SK-N-SH treated with all-trans-retinoic acid at 6 μM for 48 hours (cell line): ENCODE data around the gene SPEN.

Experiments
- ATAC-seq: fragments of 200-7000 bp; cut with Tn5 transposase; 3 replicates; pipeline ENCODE4 v1.9.1; 2020; ENCODE audit warnings: mild to moderate bottlenecking, moderate library complexity
- ARNTL ChIP-seq: fragments of 450-650 bp; formaldehyde crosslinking; IDR thresholded peaks from 2 replicates; pipeline ENCODE4 v1.5.0; 2020; ENCODE audit warnings: low read depth, mild to moderate bottlenecking, moderate library complexity, borderline replicate concordance
- BACH2 ChIP-seq: fragments of 250-450 bp; sonication (Bioruptor Pico); IDR thresholded peaks from 2 replicates; pipeline ENCODE4 v1.9.0; 2021; ENCODE audit warnings: mild to moderate bottlenecking, borderline replicate concordance
- CREB5 ChIP-seq: fragments of 250-450 bp; sonication (Bioruptor Pico); IDR thresholded peaks from 2 replicates; pipeline ENCODE4 v1.5.1; 2020; ENCODE audit warnings: low read depth, mild to moderate bottlenecking, moderate library complexity
- CSDC2 ChIP-seq: fragments of 250-450 bp; sonication (Bioruptor Pico); IDR thresholded peaks from 2 replicates; pipeline ENCODE4 v1.5.0; 2020; ENCODE audit warnings: mild to moderate bottlenecking, moderate library complexity
- CSRNP3 ChIP-seq: fragments of 250-450 bp; sonication (Bioruptor Pico); IDR thresholded peaks from 2 replicates; pipeline ENCODE4 v1.5.1; 2021; ENCODE audit warnings: mild to moderate bottlenecking, moderate library complexity
- ESRRG ChIP-seq: fragments of 250-450 bp; sonication (Bioruptor Pico); IDR thresholded peaks from 2 replicates; pipeline ENCODE4 v1.6.1; 2021; ENCODE audit warnings: mild to moderate bottlenecking
- OSR1 ChIP-seq: fragments of 250-450 bp; sonication (Bioruptor Pico); IDR thresholded peaks from 2 replicates; pipeline ENCODE4 v1.8.0; 2022; ENCODE audit warnings: moderate library complexity, mild to moderate bottlenecking, inconsistent platforms
- PATZ1 ChIP-seq: fragments of 250-450 bp; sonication (Bioruptor Pico); IDR thresholded peaks from 2 replicates; pipeline ENCODE4 v1.8.0; 2020; ENCODE audit warnings: mild to moderate bottlenecking, moderate library complexity, borderline replicate concordance
- POU6F1 ChIP-seq: fragments of 250-450 bp; sonication (Bioruptor Pico); IDR thresholded peaks from 2 replicates; pipeline ENCODE4 v1.8.0; 2021; ENCODE audit warnings: low read depth, mild to moderate bottlenecking, moderate library complexity, borderline replicate concordance
- PPARA ChIP-seq: fragments of 250-450 bp; sonication (Bioruptor Pico); IDR thresholded peaks from 2 replicates; pipeline ENCODE4 v1.5.0; 2020; ENCODE audit warnings: mild to moderate bottlenecking, borderline replicate concordance
- TCF4 ChIP-seq: fragments of 250-450 bp; sonication (Bioruptor Pico); IDR thresholded peaks from 2 replicates; pipeline ENCODE4 v1.8.0; 2021; ENCODE audit warnings: mild to moderate bottlenecking, moderate library complexity, borderline replicate concordance
- TOX ChIP-seq: fragments of 250-450 bp; sonication (Bioruptor Pico); IDR thresholded peaks from 2 replicates; pipeline ENCODE4 v1.8.0; 2021; ENCODE audit warnings: mild to moderate bottlenecking, moderate library complexity, borderline replicate concordance
- TSHZ2 ChIP-seq: fragments of 250-450 bp; sonication (Bioruptor Pico); IDR thresholded peaks from 2 replicates; pipeline ENCODE4 v1.5.0; 2020; ENCODE audit warnings: mild to moderate bottlenecking, moderate library complexity
- ZC3H10 ChIP-seq: fragments of 250-450 bp; sonication (Bioruptor Pico); IDR thresholded peaks from 2 replicates; pipeline ENCODE4 v1.5.1; 2021; ENCODE audit warnings: mild to moderate bottlenecking, moderate library complexity
- ZFP3 ChIP-seq: fragments of 250-450 bp; sonication (Bioruptor Pico); IDR thresholded peaks from 2 replicates; pipeline ENCODE4 v1.5.0; 2020; ENCODE audit warnings: mild to moderate bottlenecking, moderate library complexity
- ZNF565 ChIP-seq: fragments of 450-650 bp; formaldehyde crosslinking; conservative IDR thresholded peaks from 2 replicates; pipeline ENCODE4 v1.5.0; 2020; ENCODE audit warnings: low read depth, mild to moderate bottlenecking, moderate library complexity
- ZNF70 ChIP-seq: fragments of 450-650 bp; formaldehyde crosslinking; IDR thresholded peaks from 2 replicates; pipeline ENCODE4 v1.5.0; 2020; ENCODE audit warnings: mild to moderate bottlenecking, moderate library complexity
- ZNF8 ChIP-seq: fragments of 450-650 bp; formaldehyde crosslinking; IDR thresholded peaks from 2 replicates; pipeline ENCODE4 v1.5.0; 2020; ENCODE audit warnings: mild to moderate bottlenecking, moderate library complexity

SPEN gene

GRCh38 chr1:15960808-15961207, 113.3 kb downstream of the SPEN start:
- TF ChIP-seq TCF4 (CRISPR knock-in tag): no peak
- TF ChIP-seq CSRNP3 (CRISPR knock-in tag): no peak
- TF ChIP-seq CREB5: no peak
- no peak for TF ChIP-seq TOX (CRISPR knock-in tag)
- TF ChIP-seq CSDC2: no peak
- no peak for TF ChIP-seq TSHZ2 (CRISPR knock-in tag)
- no peak for ATAC-seq

GRCh38 chr1:15961492-15961891, 114.0 kb downstream of the SPEN start:
- TF ChIP-seq TSHZ2 (CRISPR knock-in tag) (no peak), OSR1 (CRISPR knock-in tag) (no peak), ZNF8 (CRISPR knock-in tag) (no peak), ARNTL (CRISPR knock-in tag) (no peak)
- ATAC-seq: no peak

- ATAC-seq: no peak
- no peak for TF ChIP-seq CREB5
- TF ChIP-seq BACH2: no peak
- TF ChIP-seq ZNF70 (CRISPR knock-in tag): no peak
- TF ChIP-seq ESRRG (CRISPR knock-in tag): no peak
- no peak for TF ChIP-seq POU6F1 (CRISPR knock-in tag)
- no peak for TF ChIP-seq ARNTL (CRISPR knock-in tag)
- TF ChIP-seq ZC3H10 (CRISPR knock-in tag): no peak
- no peak for TF ChIP-seq ZNF565 (CRISPR knock-in tag)
- TF ChIP-seq TOX (CRISPR knock-in tag): no peak
- no peak for TF ChIP-seq CSRNP3 (CRISPR knock-in tag)
- TF ChIP-seq ZNF8 (CRISPR knock-in tag): no peak
- no peak for TF ChIP-seq ZFP3 (CRISPR knock-in tag)
- TF ChIP-seq PATZ1: no peak
- no peak for TF ChIP-seq CSDC2
- TF ChIP-seq TCF4 (CRISPR knock-in tag): no peak
- no peak for TF ChIP-seq PPARA (CRISPR knock-in tag)
- no peak for TF ChIP-seq TSHZ2 (CRISPR knock-in tag)
Measured at GRCh38 chr1:15962176-15962575, 114.7 kb downstream of the SPEN start.
